Left ventricle myocardium superior (tissue), 1 donor: Measurements from ENCODE around the gene SH3GLB2. TPM values are rescaled to one million over a fixed set of nuclear protein-coding genes. Genes with fewer than 3 reads are reported as not detected.

Source experiments
- ATAC-seq: fragments of 200-7000 bp; cut with Tn5 transposase; one replicate; pipeline ENCODE4 v1.9.1; 2020; ENCODE audit warnings: mild to moderate bottlenecking, moderate library complexity
- DNase-seq: peaks from one replicate; pipeline ENCODE4 v3.0.0-alpha.2; 2020
- intact Hi-C: fragments of 100-400 bp; cut with micrococcal nuclease; formaldehyde crosslinking; loops from one replicate; pipeline ENCODE4 v1.11.0; 2022
- total RNA-seq: library from RNA; stranded (reverse); fragmentation: NEBNext Ultra II Directional; extraction: Animal tissue kit (Norgen Biotek cat#: 25700); gene quantifications from one replicate; pipeline ENCODE4 v1.2.1, GENCODE V29; 2021
- donor health status: DM: no; HTN: yes; CAD: no; lungs with severe emphysema.

SH3GLB2 gene
- total RNA-seq, 1 donor from 2014 or later = 35.3 TPM

DNA sequence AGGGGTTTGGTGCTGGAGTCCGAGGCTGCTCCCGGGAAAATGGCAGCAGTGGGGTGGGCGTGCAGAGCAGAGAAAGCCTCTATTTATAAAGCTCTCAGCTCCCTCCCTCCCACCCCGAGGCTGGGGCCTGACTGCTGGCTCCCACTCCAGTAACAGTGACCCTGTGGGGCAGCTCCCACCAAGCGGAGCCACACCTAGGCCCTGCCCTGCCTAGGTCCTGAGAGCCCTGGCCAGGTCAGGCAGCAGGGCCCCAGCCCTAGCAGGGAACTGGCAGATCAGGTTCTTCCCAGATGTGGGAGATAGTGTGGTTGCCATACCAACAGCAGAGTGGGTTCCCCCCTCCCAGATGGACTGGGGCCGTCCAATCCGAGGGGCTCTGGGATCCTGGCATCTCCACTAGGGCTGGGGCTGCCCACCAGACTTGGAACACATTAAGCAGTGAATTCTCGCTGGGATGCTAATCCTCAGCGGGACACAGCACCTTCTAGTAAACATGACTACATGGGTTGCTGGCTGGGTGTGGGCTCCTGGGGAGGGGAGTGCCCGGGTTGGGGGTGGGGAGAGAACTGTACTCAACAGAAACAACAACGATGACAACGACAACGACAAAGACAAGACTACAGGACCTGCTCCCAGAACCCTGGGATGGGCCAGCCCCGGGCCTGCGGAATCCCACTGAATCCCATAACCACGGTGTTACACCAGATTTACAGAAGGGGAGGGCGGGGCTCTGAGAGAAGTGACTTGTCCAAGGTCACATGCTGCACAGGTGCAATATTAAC, 1.5 kb downstream of the SH3GLB2 start:
- DNase-seq (no peak), ATAC-seq (no peak)
- intact Hi-C loops = no loop called here

DNA sequence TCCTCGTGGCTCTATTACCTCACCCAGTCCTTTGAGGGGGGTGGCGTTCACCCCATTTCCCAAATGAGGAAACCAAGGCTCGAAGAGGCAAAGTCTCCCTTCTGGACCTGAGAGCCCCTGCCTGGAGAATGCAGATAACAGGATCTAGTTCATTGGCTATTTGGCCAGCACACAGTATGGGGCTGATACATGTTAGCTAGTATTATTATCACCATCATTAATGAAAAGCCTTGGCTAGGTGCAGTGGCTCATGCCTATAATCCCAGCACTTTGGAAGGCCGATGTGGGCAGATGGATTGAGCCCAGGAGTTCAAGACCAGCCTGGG, 4.3 kb downstream of the SH3GLB2 start:
- no peak for ATAC-seq
- DNase-seq = no peak
- intact Hi-C loops = no loop called here

DNA sequence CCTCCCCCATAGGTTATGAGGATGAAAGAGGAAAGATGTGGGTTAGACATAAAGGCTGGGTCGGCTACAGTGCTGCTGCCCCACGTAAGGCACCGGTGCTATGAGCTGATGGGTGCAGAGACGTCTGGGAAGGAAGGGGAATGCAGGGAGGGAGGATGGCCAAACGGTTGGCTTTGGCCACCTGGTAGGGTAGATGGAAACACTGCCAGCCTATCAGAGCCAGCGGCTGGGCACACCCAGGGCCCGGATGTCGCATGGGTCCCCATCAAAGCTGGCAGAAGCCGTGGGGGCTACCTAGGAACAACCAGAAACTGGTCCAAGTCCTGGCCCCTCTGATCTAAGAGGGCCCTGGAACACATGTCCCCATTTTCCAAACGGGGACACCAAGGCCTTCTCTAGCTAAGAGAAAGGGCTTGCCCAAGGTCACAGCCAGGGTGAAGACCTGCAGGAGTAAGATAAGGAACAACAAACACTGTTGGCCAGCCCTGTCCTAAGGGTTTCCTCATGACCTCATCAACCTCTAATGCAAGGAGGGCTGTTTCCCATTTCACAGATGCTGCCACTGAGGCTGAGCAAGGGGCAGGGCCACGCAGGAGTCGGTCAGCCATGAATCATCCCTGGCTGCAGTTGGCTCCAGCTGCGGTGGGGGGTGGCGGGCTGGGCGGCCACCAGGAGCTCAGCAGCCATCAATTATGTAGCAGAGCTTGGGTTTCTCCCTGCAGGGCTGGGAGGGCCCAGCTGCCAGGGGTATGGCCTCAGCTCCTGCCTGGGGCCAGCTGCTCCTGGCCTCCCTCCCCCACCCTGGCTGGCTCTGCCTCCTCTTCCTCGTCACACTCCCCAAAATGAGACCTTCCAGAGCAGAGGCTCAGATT, 4.9 kb downstream of the SH3GLB2 start:
- intact Hi-C loops = no loop called here
- ATAC-seq (peak; percentile 5), DNase-seq (peak; percentile 63)

DNA sequence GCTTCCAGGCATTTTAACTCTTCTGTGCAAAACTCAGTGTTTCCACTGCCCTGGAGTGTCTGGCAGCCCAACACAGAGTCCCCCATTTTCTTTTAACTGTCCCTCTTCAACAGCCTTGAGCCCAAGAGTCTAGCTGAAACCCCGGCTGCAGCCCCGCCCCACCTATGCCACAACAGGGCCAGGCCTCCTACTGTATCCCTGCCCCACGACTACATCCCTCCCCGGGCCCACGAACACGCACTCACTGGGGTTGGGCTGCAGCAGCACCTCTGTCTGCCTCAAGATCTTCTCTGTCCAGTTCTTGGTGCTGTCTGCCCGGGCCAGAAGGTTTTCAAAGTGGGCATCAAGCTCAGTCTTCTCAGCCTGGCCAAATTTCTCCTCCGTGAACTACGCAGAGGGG, 6.1 kb downstream of the SH3GLB2 start:
- intact Hi-C loops = no loop called here
- ATAC-seq (no peak), DNase-seq (no peak)

DNA sequence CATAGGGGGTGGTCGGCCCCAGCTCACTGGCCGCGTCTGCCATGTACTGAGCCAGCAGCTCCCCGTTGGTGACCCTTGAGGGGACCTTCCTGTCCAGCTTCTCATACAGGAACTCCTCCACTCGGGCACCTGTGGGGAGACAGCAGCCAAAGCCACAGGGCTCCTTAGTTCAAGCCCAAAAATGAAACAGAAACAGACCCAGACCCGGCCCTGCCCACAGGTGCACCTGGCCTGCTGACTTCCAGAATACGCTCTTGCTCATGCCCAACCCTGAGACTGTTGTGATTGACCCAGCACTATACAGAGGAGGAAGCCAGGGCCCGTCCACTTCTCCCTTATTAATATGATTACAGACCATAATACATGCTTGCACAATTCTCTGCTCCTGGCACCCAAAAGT, 7.0 kb downstream of the SH3GLB2 start:
- intact Hi-C loops = no loop called here
- DNase-seq (no peak), ATAC-seq (no peak)

DNA sequence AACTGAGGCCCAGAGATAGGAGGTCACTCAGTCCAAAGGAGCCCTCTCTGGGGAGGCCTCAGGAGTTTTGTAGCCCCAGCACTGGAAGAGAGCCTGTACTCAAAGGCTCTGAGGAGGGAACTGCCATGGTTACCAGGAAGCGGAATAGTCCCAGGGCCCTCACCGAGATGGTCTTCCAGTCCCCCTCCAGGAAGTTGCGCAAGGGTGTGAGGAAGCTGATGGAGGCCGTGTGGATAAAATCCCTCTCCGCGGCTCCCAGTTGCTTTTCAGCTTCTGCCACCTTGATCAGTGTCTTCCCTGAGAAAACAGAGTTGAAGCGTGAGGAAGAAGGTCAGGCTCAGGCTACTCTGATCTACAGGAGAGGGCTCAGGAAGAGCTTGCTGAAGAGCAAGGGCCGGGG, 13.5 kb downstream of the SH3GLB2 start:
- ATAC-seq (no peak), DNase-seq (no peak)
- intact Hi-C loops = no loop called here

DNA sequence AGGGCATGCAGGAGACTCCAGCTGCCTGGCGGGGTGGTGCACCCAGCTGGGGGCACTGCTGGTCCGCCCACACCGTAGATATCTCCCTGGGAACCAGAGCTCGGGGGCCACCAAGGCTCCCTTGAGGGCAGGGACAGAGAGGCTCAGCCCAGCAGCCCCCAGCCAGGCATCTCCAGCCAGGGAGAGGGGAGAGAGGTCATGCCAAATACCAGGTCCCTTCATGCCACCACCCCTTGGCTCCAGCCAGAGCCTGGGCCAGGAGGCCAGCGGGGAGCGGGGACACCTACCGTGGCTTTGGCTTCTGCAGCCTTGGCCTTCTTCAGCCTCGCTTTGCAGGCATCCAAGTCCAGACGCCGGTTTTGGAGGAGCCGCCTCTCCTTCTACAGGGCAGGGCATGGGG, 14.0 kb downstream of the SH3GLB2 start:
- intact Hi-C loops = no loop called here
- DNase-seq = no peak
- ATAC-seq = no peak

DNA sequence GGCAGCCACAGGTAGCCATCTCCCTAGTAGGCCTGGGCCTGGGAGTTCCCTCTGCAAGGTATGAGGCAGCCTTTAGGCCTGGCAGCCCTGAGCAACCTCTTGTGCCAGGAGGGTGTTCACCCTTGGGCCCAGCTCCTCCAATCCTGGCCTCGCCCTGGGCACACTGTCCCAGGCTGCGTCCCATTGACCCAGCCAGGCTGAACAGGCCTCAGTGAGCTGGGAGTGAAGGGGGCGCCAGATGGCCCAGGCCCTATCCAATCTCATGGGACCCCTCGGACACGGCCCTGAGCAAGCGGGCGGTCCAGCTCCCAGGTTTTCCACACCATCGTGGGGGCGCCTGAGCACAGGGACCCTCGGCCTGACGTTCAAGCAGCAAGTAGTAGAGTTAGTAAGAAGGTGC, 14.5 kb downstream of the SH3GLB2 start:
- intact Hi-C loops = no loop called here
- no peak for ATAC-seq
- DNase-seq = no peak

DNA sequence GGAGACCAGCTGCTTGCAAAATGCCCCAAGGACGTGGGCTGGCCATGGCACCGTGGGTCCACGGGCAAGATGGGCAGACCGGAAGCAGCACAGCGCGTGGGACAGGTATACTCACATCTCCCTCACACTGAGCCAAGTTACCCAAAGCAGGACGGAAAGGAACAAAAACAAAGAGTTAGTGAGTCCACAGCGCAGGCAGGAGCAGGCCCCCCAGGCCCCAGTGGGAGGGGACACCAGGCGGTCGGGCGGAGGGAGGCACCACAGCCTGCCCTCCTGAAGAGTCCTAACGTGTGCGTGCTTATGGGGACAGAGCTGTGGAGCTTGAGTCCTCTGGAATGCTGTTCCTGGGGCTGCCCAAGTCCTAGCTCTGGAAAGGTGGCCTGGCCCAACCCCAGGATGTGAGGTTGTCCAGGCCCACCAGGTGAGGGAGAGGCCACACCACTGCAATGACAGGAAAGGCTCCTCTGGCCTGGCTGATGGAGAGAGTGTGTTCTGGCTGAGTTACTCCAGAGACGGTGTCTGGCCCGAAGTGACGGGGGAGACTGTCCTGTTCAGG, 15.2 kb downstream of the SH3GLB2 start:
- intact Hi-C loops = no loop called here
- ATAC-seq (no peak), DNase-seq (no peak)

DNA sequence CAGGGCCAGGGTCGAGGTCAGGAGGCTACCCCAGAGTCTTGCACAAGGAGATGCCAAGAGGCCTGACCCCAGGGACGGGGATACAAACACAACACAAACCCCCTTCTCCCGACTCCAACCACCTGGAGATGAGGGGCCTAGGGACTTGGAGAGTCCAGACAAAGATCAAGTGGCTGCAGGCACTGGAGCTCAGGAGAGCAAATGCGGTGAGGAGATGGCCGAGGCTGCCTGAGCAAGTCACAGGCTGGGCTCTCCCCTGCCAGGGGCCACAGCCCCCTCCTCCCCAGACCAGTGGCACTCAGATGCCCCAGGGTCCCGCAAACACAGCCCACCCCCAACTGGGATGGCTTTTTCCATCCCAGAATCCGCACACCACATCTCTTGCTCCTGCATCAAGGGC, 15.8 kb downstream of the SH3GLB2 start:
- ATAC-seq (no peak), DNase-seq (no peak)
- intact Hi-C loops = no loop called here

DNA sequence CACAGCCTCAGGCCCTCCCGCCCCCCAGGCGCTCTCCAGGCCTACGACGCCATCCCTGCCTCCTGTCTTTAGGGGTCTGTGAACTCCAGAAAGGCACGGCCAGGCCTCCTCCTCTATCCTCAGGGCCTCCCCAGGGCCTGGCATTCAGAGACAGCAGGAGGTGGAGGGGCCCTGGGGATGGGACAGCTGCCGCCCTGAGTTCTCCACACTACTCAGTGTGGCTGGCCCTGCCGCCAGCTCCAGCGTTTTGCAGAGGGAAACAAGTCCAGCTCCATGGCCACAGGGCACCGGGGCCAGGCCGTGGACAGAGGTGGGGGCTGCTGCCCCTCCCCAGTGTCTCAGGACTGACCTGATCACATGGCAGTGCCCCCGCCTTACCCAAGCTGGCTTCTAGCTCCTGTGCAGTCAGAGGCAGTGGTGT, 16.4 kb downstream of the SH3GLB2 start:
- ATAC-seq = no peak
- intact Hi-C loops = no loop called here
- DNase-seq = no peak

DNA sequence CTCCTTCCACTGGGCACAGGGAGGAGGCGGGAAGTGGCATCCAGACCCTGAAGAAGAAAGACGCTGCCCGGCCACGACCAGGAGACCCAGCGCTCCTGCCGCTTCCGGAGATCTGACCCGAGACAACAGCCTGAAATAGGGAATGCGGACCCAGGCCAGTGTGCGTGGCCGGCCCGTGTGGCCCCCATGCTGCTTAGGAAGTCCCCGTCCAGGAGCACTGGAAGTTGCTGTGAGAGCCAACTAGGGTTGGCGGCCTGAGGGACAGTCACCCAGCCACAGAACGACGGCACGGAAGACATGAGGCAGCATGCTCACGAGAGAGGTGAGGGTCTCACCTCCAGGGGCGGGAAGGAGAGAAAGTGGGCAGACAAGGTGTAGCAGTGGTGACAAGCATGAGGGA, 17.0 kb downstream of the SH3GLB2 start:
- intact Hi-C loops = no loop called here
- ATAC-seq (no peak), DNase-seq (no peak)

DNA sequence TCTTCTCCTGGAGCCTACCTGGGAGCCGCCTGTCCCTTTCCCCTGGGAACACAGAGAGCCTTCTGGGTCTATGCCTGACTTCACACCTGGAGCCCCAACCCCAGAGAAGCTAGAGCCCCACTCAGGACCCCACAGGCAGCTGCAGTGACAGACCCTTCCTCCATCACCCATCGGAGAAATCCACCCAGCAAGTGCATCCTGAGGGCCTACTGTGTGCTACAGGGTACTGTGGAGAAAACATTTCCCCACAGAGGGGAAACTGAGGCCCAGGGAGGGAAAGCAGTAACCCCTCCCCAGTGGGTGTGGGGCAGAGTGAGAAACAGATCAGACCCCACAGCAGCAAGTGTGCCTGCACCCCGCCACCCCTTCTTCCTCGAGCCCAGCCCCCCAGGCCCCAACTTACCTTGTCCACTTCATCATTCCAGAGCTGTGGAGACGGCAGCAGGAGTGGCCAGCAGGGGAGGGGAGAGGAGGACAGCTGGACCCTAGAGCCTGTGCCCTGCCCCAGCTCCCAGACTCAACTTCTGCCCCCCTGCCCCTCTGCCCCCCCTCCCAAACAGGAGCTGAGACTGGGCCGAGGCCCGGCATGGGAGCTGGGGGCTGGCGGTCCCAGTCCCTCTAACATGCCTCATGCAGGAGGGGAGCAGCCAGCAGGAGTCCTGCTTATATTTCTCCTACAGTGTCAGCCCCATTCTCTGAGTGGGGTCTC, 17.7 kb downstream of the SH3GLB2 start:
- DNase-seq (no peak), ATAC-seq (no peak)
- intact Hi-C loops = no loop called here

DNA sequence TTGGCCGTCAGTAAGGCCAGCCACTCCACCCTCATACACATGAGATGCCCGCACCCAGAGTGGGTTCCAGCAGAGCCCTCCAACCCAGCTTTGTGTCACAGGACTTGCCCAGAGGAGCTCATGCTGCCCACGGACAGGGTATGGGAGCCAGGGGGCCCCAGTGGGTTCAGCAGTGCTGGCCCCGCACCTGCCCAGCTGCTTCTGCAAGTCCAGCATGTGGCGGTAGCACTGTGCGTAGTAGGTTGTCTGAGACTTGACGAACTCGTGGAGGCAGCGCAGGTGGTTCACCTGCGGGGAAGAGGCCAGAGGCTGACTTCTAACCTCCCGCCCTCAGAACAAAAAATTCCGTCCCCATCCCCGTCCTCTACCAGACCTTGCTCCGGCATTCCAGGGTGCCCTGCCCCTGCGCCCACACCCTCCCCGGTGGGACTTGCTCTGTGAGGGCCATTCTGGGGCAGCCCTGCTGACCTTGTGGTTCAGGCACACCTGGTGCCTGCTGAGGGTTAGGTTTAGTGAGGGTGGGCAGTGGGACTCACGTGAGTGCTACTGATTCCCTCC, 18.5 kb downstream of the SH3GLB2 start:
- intact Hi-C loops = no loop called here
- DNase-seq = no peak
- ATAC-seq = no peak

DNA sequence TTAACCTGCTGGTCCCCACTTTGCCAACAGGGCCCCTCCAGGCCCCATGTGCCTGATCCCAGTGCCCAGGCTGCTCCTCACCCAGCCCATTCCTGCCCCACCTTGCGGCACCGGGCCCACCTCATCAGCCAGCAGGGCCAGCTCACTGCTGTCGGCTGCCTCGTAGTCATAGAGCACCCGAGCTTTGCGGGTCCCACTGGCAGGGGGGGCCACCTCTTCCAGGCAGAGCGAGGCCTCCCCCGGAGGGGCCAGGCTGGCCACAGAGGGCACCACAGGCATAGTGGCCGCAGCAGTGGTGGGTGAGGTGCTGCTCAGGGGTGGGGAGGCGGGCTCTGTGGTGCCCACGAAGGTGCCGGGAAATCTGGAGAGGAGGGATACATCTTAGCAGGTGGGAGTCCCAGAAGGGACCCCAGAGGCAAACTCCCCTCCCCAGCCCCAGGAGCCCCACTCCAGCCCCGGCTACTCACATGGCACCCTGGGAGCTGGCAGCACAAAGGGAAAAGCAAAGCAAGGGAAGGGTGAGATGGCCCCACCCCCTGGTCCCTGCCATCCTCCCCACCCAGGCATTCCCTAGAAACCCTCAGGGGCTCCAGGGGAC, 19.0 kb downstream of the SH3GLB2 start:
- no peak for ATAC-seq
- no peak for DNase-seq
- intact Hi-C loops = no loop called here

DNA sequence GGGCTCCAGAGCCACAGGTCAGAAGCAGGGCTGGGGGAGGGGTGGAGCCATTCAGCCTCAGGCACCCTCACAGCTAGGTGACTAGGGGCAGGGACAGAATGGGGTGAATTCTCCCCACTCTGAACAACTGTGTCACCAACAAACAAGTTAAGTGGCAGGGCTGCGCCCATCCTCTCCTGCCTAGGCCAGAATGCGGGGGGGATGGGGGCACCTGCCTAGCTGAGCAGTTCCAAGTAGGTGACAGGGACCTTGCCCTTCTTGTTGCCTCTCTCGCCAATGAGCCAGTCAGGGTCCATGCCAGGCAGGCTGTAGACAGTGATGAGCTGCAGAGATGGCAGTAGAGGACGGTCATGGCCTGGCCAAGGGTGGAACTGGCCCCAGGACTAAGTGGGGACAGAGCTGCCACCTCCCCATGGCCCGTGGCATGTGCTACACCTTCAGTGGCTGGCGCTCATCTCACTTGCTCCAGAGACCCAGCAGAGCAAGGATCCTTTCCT, 19.6 kb downstream of the SH3GLB2 start:
- intact Hi-C loops = no loop called here
- no peak for ATAC-seq
- no peak for DNase-seq

DNA sequence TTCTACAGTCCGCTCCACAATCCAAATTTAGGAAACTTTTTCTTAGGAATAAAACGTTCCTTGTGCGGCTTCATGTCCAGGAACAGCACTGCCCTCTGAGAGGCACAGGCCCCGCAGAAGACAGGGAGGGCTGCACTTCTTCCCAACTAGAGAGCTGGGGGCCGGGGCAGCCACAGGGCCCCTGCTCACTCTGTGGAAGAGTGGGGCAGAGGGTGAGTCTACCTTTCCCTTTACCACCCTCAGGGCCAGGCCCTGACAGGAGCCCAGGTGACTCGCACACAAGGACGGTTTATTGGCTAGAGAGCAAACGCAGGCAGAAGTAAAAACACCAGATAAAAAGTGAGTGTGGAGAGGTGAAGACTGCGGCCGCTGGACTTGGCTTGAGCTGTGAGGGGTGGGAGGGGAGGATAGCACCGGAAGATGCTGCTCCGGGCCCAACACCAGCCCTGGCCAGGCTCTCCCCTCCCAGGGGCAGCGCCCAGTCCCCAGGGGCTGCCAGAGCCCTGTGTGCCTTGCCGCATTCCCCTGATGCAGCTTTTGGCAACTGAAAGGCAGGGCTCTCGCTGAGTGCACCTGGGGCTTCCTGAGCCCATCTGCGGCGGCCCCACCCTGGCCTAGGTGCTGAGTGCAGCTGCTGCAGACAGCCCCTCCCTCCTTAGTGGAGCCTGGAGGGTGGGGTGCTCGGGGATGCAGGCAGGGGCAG, 20.2 kb downstream of the SH3GLB2 start:
- ATAC-seq (no peak), DNase-seq (no peak)
- intact Hi-C loops = no loop called here

DNA sequence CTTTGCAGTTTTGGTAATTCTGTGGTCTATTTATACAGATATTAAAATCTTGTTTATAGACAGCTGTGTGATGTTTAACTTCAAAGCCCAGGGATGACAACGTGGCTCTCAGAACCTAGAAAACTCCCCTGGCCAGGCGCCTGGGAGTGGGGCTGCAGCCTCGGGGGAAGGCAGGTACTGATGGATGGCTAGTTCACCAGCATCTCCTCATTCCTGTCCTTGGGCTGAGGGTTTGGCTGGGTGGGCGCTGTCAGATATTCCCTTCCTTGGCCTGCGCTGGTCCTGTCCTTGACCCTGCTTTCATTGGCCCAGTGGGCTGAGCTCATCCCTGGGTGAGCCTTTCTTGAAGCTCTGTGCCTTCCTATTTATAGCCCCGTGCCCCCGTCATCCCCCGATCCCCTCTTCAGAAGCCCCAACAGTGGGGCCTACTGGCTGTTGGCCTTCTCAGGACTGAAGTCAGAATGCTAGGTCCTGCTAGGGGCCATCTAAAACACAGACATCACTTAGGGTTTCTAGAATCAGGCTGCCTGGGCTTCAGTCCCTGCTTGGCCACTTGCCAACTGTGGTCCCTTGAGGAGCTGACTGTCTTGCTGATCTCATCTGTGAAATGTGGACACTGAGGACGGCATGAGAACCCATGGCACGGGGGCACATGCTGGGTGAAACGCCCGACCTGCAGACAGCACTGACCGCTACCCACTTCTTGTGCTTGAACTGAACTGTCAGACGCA, 20.9 kb downstream of the SH3GLB2 start:
- intact Hi-C loops = no loop called here

More for the DNA sequence above, 20.9 kb downstream of the SH3GLB2 start:
- DNase-seq = peak; percentile 67
- ATAC-seq = peak; percentile 16
